Measurements from ENCODE around the gene UPF3A.
"Not testable (repeated sequence)": the region's sequence is repeated elsewhere in the genome, so short reads cannot be mapped to it uniquely, and the experiment has no call there.

UPF3A gene

DNA sequence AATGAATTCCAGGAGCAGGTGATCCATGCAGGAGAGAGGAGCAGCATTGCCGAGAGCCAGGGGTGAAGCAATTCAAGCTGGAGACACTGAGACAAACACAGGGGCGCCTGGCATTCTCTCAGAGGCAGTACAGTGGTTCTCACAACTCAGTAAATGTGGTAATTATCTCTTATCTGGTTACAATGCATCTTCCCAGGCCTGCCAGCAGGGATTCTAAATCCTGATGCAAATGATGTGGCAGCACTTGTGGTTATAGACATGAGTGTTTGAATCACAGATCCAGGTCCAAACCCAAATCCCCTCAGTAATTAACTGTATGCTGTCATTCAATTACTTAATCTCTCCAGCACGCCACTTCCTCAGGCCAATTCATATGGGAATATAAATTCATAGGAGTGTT lies 52.5 kb downstream of the UPF3A start:
- not testable (repeated sequence) for DNase-seq (ENCODE audit: low read depth in 1 of 2, low spot score in 1 of 2)

DNA sequence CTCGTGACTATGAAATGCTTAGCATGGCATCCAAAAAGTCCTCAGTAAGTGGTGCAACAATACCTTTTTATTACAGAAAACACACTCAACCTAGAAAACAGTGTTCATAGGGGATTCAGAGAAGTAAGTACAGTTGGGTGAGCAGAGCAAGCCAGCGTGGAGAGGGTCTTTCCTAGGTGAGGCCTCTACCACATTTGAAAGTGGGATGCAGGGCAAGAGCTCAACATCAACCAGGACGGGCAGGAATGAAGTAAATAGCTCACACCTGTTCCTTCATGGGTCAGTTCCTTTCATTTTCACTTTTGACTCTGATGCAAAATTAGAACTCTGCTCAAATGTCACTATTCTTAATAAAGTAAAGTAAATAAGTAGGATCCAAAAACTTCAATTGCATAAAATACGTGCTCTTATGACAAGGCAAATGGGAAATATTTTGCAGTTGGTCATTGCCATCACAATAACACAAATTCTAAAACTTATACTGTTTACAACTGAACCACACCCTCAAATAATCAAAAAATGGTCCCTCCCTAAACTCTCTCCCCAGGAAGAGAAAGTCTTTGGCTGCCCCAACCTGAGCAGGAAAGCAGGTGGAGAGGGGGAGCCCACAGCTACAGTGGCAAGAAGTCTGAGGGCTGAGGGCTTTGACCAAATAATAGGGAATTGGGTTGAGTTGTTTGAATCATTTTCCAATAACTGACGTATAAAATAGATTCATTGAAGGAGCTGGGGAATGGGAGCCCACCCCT lies 53.1 kb downstream of the UPF3A start:
- DNase-seq (ENCODE audit: low read depth in 1 of 2, low spot score in 1 of 2), result no peak

DNA sequence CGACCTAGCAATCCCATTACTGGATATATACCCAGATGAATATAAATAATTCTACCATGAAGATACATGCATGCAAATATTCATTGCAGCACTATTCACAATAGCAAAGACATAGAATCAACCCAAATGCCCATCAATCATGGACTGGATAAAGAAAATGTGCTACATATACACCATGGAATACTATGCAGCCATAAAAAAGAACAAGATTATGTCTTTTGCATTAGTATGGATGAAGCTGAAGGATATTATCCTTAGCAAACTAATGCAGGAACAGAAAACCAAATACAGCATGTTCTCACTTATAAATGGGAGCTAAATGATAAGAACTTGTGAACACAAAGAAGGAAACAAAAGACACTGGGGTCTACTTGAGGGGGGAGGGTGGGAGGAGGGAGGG lies 55.1 kb downstream of the UPF3A start:
- not testable (repeated sequence) for DNase-seq (ENCODE audit: low read depth in 1 of 2, low spot score in 1 of 2)

DNA sequence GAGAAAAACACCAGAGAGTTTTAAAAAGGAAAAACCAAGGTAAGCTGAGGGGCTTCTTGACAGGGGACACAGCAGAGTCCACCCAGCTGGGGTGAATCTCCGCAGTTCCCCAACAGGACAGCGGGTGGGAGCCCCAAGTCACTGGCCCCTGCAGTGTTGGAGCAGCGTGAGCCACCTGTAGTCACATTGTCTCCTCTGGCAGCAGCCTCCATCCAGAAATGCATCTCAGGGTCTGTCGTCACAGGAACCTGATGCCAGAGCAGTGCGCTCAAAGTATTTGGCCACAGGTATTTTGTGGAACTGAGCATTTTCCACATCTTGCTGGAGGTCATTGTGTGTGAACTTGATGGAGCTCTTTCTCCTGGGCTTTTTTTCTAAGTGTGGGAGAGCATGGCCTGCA lies 57.6 kb downstream of the UPF3A start:
- DNase-seq (ENCODE audit: low read depth in 1 of 2, low spot score in 1 of 2), result no peak

DNA sequence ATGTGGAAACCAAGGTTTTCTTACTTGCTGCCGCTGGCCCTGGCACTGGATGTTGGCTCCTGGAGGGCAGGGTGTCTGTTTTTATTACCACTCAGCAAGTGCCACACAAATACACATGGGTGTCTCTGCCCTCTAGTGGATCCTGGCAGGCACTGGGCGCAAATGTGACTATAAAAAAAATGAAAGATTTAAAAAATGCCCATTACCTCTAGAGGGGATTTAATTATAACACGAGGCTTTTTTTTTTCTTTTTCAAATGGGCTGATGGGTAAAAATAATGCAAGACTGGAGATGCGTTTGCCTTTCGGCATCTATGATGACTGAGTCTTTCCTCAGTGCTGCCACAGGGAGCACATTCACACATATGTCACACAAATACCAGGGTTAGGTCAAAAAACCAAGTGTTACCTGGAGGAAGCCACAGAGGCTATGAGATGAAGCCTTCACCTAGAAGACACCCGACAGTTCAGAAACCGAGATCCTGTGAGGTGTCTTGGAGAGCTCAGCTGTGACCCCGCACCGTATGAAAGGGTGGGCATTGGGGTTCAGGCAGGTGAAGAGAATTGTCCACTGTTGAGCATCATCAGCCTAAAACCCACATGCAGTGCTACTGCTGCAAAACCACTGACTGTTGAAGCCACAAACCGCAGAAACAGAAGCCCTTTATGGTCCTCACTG lies 58.6 kb downstream of the UPF3A start:
- no peak for DNase-seq (ENCODE audit: low read depth in 1 of 2, low spot score in 1 of 2)

DNA sequence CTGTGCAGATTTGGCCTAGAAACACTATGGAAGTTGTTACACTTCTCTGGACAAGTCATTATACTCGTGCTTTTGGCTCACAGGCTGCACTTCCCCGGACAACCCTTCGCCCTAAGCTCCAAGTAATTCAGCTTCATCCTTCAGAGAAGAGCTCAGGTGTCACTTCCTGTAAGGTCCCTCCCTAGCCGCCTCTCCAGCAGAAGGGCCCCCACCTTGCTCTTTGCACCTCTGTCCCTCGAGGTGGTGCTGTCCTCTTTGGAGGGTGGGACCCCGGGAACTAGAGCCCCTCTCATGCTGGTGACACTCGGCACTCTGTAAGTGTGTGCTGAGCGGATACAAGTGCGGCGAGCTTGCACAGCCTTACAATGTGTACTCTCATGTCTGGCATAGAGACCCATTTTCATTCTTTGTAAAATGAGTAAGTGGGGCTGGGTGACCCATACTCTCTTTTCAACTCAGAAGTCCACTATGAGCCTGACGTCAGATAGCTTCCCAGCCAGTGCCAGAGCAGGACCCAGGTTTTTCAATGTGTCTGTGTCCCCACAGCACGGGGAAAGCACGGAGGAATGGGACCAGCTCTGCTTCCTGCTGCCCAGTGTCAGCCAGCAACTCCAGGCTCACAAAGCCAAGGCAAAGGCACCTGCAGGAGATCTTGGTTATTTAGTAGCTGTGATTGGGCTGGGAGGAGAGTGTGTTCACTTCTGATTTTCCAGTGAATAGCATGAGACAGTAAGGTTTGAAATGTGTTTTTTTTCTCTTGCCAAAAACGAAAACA lies 59.8 kb downstream of the UPF3A start:
- DNase-seq (ENCODE audit: low read depth in 1 of 2, low spot score in 1 of 2), result no peak

DNA sequence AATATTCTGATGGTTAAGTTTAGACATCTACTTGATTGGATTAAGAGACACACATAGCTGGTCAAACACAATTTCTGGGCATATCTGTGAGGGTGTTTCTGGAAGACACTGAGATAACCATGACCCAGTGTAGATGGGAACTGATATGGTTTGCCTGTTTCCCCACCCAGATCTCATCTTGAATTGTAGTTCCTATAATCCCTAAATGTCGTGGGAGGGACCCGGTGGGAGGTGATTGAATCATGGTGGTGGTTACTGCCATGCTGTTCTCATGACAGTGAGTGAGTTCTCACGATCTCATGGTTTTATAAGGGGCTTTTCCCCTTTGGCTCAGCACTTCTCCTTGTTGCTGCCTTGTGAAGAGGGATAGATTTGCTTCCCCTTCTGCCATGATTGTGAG lies 65.9 kb downstream of the UPF3A start:
- DNase-seq (ENCODE audit: low read depth in 1 of 2, low spot score in 1 of 2), result not testable (repeated sequence)

DNA sequence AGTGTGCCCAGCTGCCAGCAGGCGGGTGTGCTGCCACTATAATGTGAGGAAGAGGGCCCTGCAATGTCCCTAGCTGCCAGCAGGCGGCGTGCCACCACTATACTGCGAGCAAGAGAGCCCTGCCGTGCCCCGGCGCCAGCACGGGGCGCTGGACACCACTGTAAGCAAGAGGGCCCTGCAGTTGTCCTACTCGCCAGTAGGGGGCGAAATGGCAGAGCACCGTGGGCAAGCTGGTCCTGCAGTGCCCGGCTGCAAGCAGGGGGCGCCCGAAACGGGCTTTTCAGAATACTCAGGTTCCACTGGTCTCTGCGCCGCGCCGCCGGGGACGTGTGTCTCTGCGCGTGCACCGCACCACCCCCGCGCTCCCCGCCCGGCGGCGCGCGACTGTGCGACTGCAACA lies 71.4 kb downstream of the UPF3A start:
- not testable (repeated sequence) for DNase-seq (ENCODE audit: low read depth in 1 of 2, low spot score in 1 of 2)

DNA sequence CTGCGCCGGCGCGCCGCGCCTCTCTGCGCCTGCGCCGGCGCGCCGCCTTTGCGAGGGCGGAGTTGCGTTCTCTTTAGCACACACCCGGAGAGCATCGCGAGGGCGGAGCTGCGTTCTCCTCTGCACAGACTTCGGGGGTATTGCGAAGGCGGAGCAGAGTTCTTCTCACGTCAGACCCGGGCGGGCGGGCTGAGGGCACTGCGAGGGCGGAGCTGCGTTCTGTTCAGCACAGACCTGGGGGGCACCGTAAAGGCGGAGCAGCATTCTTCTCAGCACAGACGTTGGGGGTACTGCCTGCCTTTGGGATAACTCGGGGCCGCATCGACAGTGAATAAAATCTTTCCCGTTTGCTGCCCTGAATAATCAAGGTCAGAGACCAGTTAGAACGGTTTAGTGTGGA lies 72.0 kb downstream of the UPF3A start:
- not testable (repeated sequence) for DNase-seq (ENCODE audit: low read depth in 1 of 2, low spot score in 1 of 2)
